PC-3 (cell line): Measurements from ENCODE around the gene PAPSS2. TPM values are rescaled to one million over a fixed set of nuclear protein-coding genes. Genes with fewer than 3 reads are reported as not detected.

Experiments used
- ATAC-seq: fragments of 200-7000 bp; cut with Tn5 transposase; 2 replicates; pipeline ENCODE4 v1.9.1; 2020; ENCODE audit warnings: mild to moderate bottlenecking, moderate library complexity
- BruUV-seq: library from RNA; stranded (reverse); fragments of 400-500 nt; replicated peaks from 2 replicates; lab custom pipeline; 2021; lab: Mats Ljungman, UMichigan
- CTCF ChIA-PET: fragments of 300-600 bp; sonication (Branson Sonifier 250); formaldehyde crosslinking; loops from one replicate; lab custom pipeline; 2022; ENCODE audit warnings: antibody characterized with exemption; lab: Charles Lee
- POLR2A ChIA-PET: fragments of 300-600 bp; sonication (Branson Sonifier 250); formaldehyde crosslinking; loops from one replicate; lab custom pipeline; 2022; ENCODE audit warnings: antibody characterized with exemption; ENCODE audit not compliant: unreplicated experiment; lab: Charles Lee
- DNase-seq: peaks from one replicate; pipeline ENCODE4 v3.0.0-alpha.2; 2015
- H2AFZ ChIP-seq: fragments of 300-600 bp; sonication (generic); 2 replicates; pipeline ENCODE4 v1.6.0; 2016; ENCODE audit warnings: antibody characterized with exemption, low read length
- H3F3A ChIP-seq: fragments of 300-600 bp; sonication (generic); one replicate; pipeline ENCODE4 v1.6.0; 2017; ENCODE audit warnings: antibody characterized with exemption, low read length, control low read depth, mild to moderate bottlenecking; ENCODE audit not compliant: unreplicated experiment
- H3K27ac ChIP-seq: fragments of 300-600 bp; sonication (generic); 2 replicates; pipeline ENCODE4 v1.5.1; 2016; ENCODE audit warnings: mild to moderate bottlenecking, low read length
- H3K27me3 ChIP-seq: fragments of 300-600 bp; sonication (generic); 2 replicates; pipeline ENCODE4 v1.6.1; 2016; ENCODE audit warnings: low read length, mixed read lengths
- H3K36me3 ChIP-seq: fragments of 300-600 bp; sonication (generic); 2 replicates; pipeline ENCODE4 v1.6.1; 2016; ENCODE audit warnings: low read depth, mixed run types, low read length, mixed read lengths
- H3K4me1 ChIP-seq: fragments of 300-600 bp; sonication (generic); 2 replicates; pipeline ENCODE4 v1.5.1; 2016; ENCODE audit warnings: low read length; ENCODE audit not compliant: insufficient read depth
- H3K4me2 ChIP-seq: fragments of 300-600 bp; sonication (generic); 2 replicates; pipeline ENCODE4 v1.6.0; 2016; ENCODE audit warnings: low read length
- H3K4me3 ChIP-seq: fragments of 300-600 bp; sonication (generic); 2 replicates; pipeline ENCODE4 v1.5.1; 2016; ENCODE audit warnings: mild to moderate bottlenecking, low read length, mixed read lengths
- H3K79me2 ChIP-seq: fragments of 300-600 bp; sonication (generic); 2 replicates; pipeline ENCODE4 v1.6.1; 2017; ENCODE audit warnings: low read length, mixed read lengths
- H3K9ac ChIP-seq: fragments of 300-600 bp; sonication (generic); 2 replicates; pipeline ENCODE4 v1.6.0; 2016; ENCODE audit warnings: mild to moderate bottlenecking, low read length
- H3K9me2 ChIP-seq: fragments of 300-600 bp; sonication (generic); replicated peaks from 2 replicates; pipeline ENCODE4 v1.6.1; 2016; ENCODE audit warnings: mixed run types, low read length, mixed read lengths
- H3K9me3 ChIP-seq: fragments of 300-600 bp; sonication (generic); 2 replicates; pipeline ENCODE4 v1.6.1; 2016; ENCODE audit warnings: low read length, mixed read lengths
- H4K20me1 ChIP-seq: fragments of 300-600 bp; sonication (generic); 2 replicates; pipeline ENCODE4 v1.6.1; 2016; ENCODE audit warnings: low read length, mixed read lengths
- CTCF ChIP-seq: fragments of 300-600 bp; sonication (generic); conservative IDR thresholded peaks from 2 replicates; pipeline ENCODE4 v1.5.1; 2017; ENCODE audit warnings: antibody characterized with exemption, low read depth, mild to moderate bottlenecking, low read length
- EZH2 ChIP-seq: fragments of 300-600 bp; sonication (generic); IDR thresholded peaks from one replicate; pipeline ENCODE4 v1.6.1; 2017; ENCODE audit warnings: antibody characterized with exemption, mild to moderate bottlenecking, low read length; ENCODE audit not compliant: unreplicated experiment
- EZH2phosphoT487 ChIP-seq: fragments of 300-600 bp; sonication (generic); IDR thresholded peaks from 2 replicates; pipeline ENCODE4 v1.6.1; 2018; ENCODE audit warnings: mild to moderate bottlenecking, antibody characterized with exemption, low read length, borderline replicate concordance
- intact Hi-C: fragments of 100-400 bp; cut with micrococcal nuclease; formaldehyde crosslinking; loops from 2 replicates; pipeline ENCODE4 v1.9.0; 2023
- total RNA-seq: library from RNA; depleted of rRNA; stranded (reverse); fragments of >200 nt; gene quantifications from 2 replicates; pipeline ENCODE4 v1.2.3, GENCODE V29; 2014

Gene PAPSS2
- total RNA-seq, 1 experiment from 2014 or later: 16.4 TPM

GRCh38 chr10:87646192-87646909 lies 13.3 kb upstream of the PAPSS2 start:
- ATAC-seq (no peak), DNase-seq (no peak)
- intact Hi-C loops: no loop called here
- ChIA-PET CTCF (no interaction called here), POLR2A (interaction anchor here (0.5 kb wide), 1 partner anchor 105 kb away, joined by 3 read pairs; no protein-coding TSS in a partner anchor)
- Histone ChIP-seq H3K4me1 (no peaks in the 10 kb centered on the region), H3K9me3 (no peaks in the 10 kb centered on the region), H2AFZ (no peak overlapping the region), H4K20me1 (no peaks in the 10 kb centered on the region), H3K4me3 (no peak overlapping the region), H3K4me2 (no peak overlapping the region), H3K79me2 (no peaks in the 10 kb centered on the region), H3F3A (no peaks in the 10 kb centered on the region), H3K27me3 (no peaks in the 10 kb centered on the region), H3K9ac (no peak overlapping the region), H3K27ac (no peak overlapping the region), H3K36me3 (no peaks in the 10 kb centered on the region), H3K9me2 (no peaks in the 10 kb centered on the region)
- no peak for TF ChIP-seq EZH2
- TF ChIP-seq EZH2phosphoT487: no peak
- no peak for TF ChIP-seq CTCF
- BruUV-seq: no TSS peak

GRCh38 chr10:87646935-87647334 lies 12.7 kb upstream of the PAPSS2 start:
- Histone ChIP-seq H2AFZ (no peak overlapping the region), H3K79me2 (no peaks in the 10 kb centered on the region), H4K20me1 (no peaks in the 10 kb centered on the region), H3K4me1 (no peaks in the 10 kb centered on the region), H3K9me2 (no peaks in the 10 kb centered on the region), H3K4me3 (no peak overlapping the region), H3K36me3 (no peaks in the 10 kb centered on the region), H3K4me2 (no peak overlapping the region), H3F3A (no peaks in the 10 kb centered on the region), H3K9me3 (no peaks in the 10 kb centered on the region), H3K9ac (no peak overlapping the region), H3K27ac (no peak overlapping the region), H3K27me3 (no peaks in the 10 kb centered on the region)
- intact Hi-C loops: no loop called here
- no TSS peak for BruUV-seq
- no peak for TF ChIP-seq CTCF
- TF ChIP-seq EZH2: no peak
- TF ChIP-seq EZH2phosphoT487: no peak
- no peak for DNase-seq
- ATAC-seq: no peak
- CTCF ChIA-PET: no interaction called here
- POLR2A ChIA-PET: no interaction called here
